Osteoblast (primary cell): ENCODE data around the gene HELZ. TPM values are rescaled to one million over a fixed set of nuclear protein-coding genes. Genes with fewer than 3 reads are reported as not detected.

Experiments used
- DNase-seq: peaks from one replicate; pipeline ENCODE4 v3.0.0; 2011; ENCODE audit warnings: low spot score, mixed read lengths; ENCODE audit not compliant: insufficient read length; ENCODE audit errors: missing footprints
- H2AFZ ChIP-seq: 2 replicates; pipeline ENCODE4 v1.6.0; 2011; ENCODE audit warnings: mild to moderate bottlenecking, low read length
- H3K27ac ChIP-seq: 2 replicates; pipeline ENCODE4 v1.5.1; 2011; ENCODE audit warnings: mild to moderate bottlenecking, low read depth, low read length, moderate library complexity
- H3K27me3 ChIP-seq: 2 replicates; pipeline ENCODE4 v1.6.0; 2012; ENCODE audit warnings: mild to moderate bottlenecking, control low read depth, inconsistent platforms, low read length, moderate library complexity; ENCODE audit not compliant: insufficient read depth
- H3K36me3 ChIP-seq: 2 replicates; pipeline ENCODE4 v1.5.1; 2011; ENCODE audit warnings: mild to moderate bottlenecking, low read length, control low read depth, moderate library complexity; ENCODE audit not compliant: insufficient read depth
- H3K4me1 ChIP-seq: 2 replicates; pipeline ENCODE4 v1.5.1; 2011; ENCODE audit warnings: mild to moderate bottlenecking, low read length, control low read depth, moderate library complexity; ENCODE audit not compliant: insufficient read depth
- H3K4me2 ChIP-seq: 2 replicates; pipeline ENCODE4 v1.6.0; 2011; ENCODE audit warnings: mild to moderate bottlenecking, low read length; ENCODE audit not compliant: insufficient read depth
- H3K4me3 ChIP-seq: fragments of 200-600 bp; sonication (generic); 3 replicates; pipeline ENCODE4 v1.5.1; 2012; ENCODE audit warnings: mild to moderate bottlenecking, low read length, inconsistent platforms; ENCODE audit not compliant: insufficient read depth
- H3K79me2 ChIP-seq: 2 replicates; pipeline ENCODE4 v1.6.0; 2012; ENCODE audit warnings: mild to moderate bottlenecking, low read length, control low read depth, inconsistent platforms; ENCODE audit not compliant: insufficient read depth
- H3K9me3 ChIP-seq: 2 replicates; pipeline ENCODE4 v1.5.1; 2011; ENCODE audit warnings: low read depth, low read length, control low read depth
- H4K20me1 ChIP-seq: 2 replicates; pipeline ENCODE4 v1.6.0; 2012; ENCODE audit warnings: mild to moderate bottlenecking, low read length, control low read depth; ENCODE audit not compliant: insufficient read depth
- total RNA-seq: library from RNA; depleted of rRNA; stranded (reverse); fragments of >200 nt; gene quantifications from 2 replicates; pipeline ENCODE4 v1.2.3, GENCODE V29; 2012
- TF ChIP-seq, protein P1 (sequence below): IDR thresholded peaks from 2 replicates; pipeline ENCODE4 v1.5.1; 2011; ENCODE audit warnings: mild to moderate bottlenecking, low read depth, low read length, moderate library complexity; ENCODE audit errors: extremely low read depth

Gene HELZ
- total RNA-seq, 1 donor: 56.8 TPM

DNA sequence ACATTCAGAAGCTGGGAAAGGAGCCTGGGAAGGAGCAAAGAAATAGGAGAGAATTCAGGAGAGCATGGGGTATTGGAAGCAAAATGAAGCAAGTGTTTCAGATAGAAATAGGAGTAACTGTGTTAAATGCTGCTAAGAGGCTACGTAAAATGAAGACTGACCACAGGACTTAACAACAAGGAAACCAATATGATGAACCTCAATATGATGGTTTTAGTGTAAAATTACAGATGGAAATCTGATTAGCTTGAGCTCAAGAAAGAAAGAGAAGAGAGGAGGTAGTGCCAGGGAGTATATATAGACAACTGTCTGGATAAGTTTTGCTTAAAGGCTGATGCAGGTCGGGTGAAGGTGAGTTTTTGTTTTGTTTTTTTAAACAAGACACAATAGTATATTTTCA lies 92.2 kb downstream of the HELZ start:
- no peaks in the 10 kb centered on the region for H3K79me2 ChIP-seq
- no peaks in the 10 kb centered on the region for H3K9me3 ChIP-seq
- H3K36me3 ChIP-seq: peaks cover 22% of the 10 kb centered on the region
- TF ChIP-seq, protein P1, sequence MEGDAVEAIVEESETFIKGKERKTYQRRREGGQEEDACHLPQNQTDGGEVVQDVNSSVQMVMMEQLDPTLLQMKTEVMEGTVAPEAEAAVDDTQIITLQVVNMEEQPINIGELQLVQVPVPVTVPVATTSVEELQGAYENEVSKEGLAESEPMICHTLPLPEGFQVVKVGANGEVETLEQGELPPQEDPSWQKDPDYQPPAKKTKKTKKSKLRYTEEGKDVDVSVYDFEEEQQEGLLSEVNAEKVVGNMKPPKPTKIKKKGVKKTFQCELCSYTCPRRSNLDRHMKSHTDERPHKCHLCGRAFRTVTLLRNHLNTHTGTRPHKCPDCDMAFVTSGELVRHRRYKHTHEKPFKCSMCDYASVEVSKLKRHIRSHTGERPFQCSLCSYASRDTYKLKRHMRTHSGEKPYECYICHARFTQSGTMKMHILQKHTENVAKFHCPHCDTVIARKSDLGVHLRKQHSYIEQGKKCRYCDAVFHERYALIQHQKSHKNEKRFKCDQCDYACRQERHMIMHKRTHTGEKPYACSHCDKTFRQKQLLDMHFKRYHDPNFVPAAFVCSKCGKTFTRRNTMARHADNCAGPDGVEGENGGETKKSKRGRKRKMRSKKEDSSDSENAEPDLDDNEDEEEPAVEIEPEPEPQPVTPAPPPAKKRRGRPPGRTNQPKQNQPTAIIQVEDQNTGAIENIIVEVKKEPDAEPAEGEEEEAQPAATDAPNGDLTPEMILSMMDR: no peak
- H2AFZ ChIP-seq: no peak overlapping the region
- H4K20me1 ChIP-seq: peaks cover 3% of the 10 kb centered on the region
- H3K27me3 ChIP-seq: no peaks in the 10 kb centered on the region
- H3K4me3 ChIP-seq: no peak overlapping the region
- no peak for DNase-seq
- H3K4me2 ChIP-seq: no peak overlapping the region
- peaks cover 9% of the 10 kb centered on the region for H3K4me1 ChIP-seq
- H3K27ac ChIP-seq: no peak overlapping the region

DNA sequence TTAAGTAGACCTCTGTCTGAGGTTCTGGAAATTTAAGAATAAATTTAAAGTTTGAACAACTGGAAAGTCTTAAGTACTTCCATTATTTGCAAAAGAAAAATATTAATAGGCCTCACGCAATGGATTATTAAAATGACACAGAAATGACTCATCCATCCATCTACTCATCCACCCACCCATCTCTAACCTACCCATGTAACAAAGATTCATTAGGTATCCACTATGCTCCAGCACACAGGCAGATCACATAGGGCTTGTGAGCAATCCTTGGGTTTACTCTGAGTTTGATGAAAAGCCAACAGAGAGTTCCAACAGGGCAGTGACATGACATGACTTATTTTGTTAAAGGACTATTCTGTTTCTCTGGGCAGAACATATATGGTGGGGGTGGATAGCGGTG lies 93.3 kb downstream of the HELZ start:
- peaks cover 29% of the 10 kb centered on the region for H3K36me3 ChIP-seq

DNA sequence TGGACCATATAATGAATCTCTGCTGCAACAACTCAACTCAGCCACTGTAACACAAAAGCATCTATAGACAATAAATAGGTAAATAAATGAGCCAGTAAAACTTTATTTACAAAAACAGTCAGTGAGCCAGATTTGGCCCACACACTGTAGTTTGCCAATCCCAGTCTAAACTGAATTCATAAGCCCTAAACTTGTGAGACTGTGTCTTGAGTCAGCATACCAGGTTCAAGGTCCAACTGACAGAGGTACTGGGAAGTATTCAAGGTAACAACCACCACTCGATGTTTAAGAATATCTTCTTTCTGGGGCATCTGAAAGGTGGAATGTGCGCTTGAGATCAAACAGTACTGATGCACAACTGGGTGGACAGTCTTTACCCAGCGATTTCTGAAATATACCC lies 94.2 kb downstream of the HELZ start:
- Histone ChIP-seq H2AFZ (no peak overlapping the region), H3K4me1 (peaks cover 9% of the 10 kb centered on the region), H3K27ac (peak overlapping the region; percentile 24), H3K27me3 (no peaks in the 10 kb centered on the region), H3K4me2 (no peak overlapping the region), H3K79me2 (no peaks in the 10 kb centered on the region), H3K36me3 (peaks cover 34% of the 10 kb centered on the region), H3K9me3 (no peaks in the 10 kb centered on the region), H4K20me1 (peaks cover 3% of the 10 kb centered on the region), H3K4me3 (no peak overlapping the region)
- TF ChIP-seq, protein P1: no peak
- DNase-seq: no peak

More for the DNA sequence above, 93.3 kb downstream of the HELZ start:
- Histone ChIP-seq H3K79me2 (no peaks in the 10 kb centered on the region), H3K4me3 (no peak overlapping the region), H4K20me1 (peaks cover 3% of the 10 kb centered on the region), H3K27ac (peak overlapping the region; percentile 34), H3K4me2 (no peak overlapping the region), H2AFZ (no peak overlapping the region), H3K9me3 (no peaks in the 10 kb centered on the region), H3K4me1 (peaks cover 9% of the 10 kb centered on the region), H3K27me3 (no peaks in the 10 kb centered on the region)
- DNase-seq: peak; percentile 32
- TF ChIP-seq, protein P1: no peak

DNA sequence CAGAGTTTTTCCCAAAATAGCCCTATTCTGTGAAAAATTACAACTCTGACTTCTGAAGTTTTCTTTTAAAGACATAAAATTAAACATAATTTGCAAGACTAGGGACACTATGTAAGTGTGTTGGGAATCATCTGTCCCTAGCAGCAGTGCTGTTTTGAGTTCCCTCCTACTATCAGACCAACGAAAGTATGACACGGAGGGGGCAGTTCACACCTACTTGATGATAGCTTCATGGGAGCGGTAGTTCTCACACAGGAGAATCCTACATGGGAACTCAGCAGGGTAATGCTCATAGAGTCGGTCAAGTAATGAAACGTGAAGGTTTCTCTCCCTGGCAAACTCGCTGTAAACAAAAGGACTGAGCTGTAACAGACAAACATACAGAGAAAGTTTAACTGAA lies 96.6 kb downstream of the HELZ start:
- H3K4me1 ChIP-seq: peaks cover 9% of the 10 kb centered on the region
- no peaks in the 10 kb centered on the region for H3K79me2 ChIP-seq
- DNase-seq: no peak
- H3K36me3 ChIP-seq: peaks cover 36% of the 10 kb centered on the region
- H3K4me2 ChIP-seq: no peak overlapping the region
- no peak overlapping the region for H3K4me3 ChIP-seq
- TF ChIP-seq, protein P1: no peak
- H3K27me3 ChIP-seq: no peaks in the 10 kb centered on the region
- no peak overlapping the region for H3K27ac ChIP-seq
- H4K20me1 ChIP-seq: peaks cover 3% of the 10 kb centered on the region
- no peaks in the 10 kb centered on the region for H3K9me3 ChIP-seq
- no peak overlapping the region for H2AFZ ChIP-seq
